Muscle of back (tissue), 13 donors: Measurements from ENCODE around the gene AZGP1. TPM values are rescaled to one million over a fixed set of nuclear protein-coding genes. Genes with fewer than 3 reads are reported as not detected.
"Not testable (repeated sequence)": the region's sequence is repeated elsewhere in the genome, so short reads cannot be mapped to it uniquely, and the experiment has no call there.

ENCODE experiments used
- DNase-seq, 3 donors: peaks; one replicate each; pipeline versions ENCODE4 v3.0.0 to v3.0.0-alpha.2; 2013
- long read RNA-seq, 9 donors: transcript quantifications; one replicate each; lab custom pipeline, GENCODE V29; 2026
- polyA plus RNA-seq, 10 donors: library from polyadenylated mRNA; unstranded; fragments of 120-200 nt; gene quantifications; one replicate each; pipeline ENCODE4 v1.2.1, GENCODE V29; 2013; ENCODE audit not compliant: insufficient read length in 10 of 10

AZGP1 gene
- polyA plus RNA-seq: 1 to 10 TPM in 4 of 10 donors, under 1 TPM in 6; 0.56 to 1.3 (median 0.82) TPM
- long read RNA-seq, donor 1, partial matches to known transcripts: 0 of 1 reads
- long read RNA-seq, donor 1, other reads (novel, unspliced or antisense): 0 of 1 reads
- long read RNA-seq, donor 2: 0 reads
- long read RNA-seq, donor 3: 0 reads
- long read RNA-seq, donor 4: 0 reads
- long read RNA-seq, donor 5, partial matches to known transcripts: 0 of 2 reads
- long read RNA-seq, donor 5, other reads (novel, unspliced or antisense): 0 of 2 reads
- long read RNA-seq, donor 6: 0 reads
- long read RNA-seq, donor 7: 0 reads
- long read RNA-seq, donor 8: 0 reads
- long read RNA-seq, donor 9: 0 reads

- no peak for DNase-seq
These were observed at the start of gene AZGP1 for GRCh38 chr7:99975782-99976521. Gene AZGP1, minus strand, starts transcription at chr7:99976031. Its CDS starts 11 bp downstream, at chr7:99976020.

GRCh38 chr7:100024020-100024619, 48.3 kb upstream of the AZGP1 start:
- DNase-seq: no peak

- no peak for DNase-seq
These were observed 47.7 kb upstream of the AZGP1 start for GRCh38 chr7:100023526-100023925.

GRCh38 chr7:100022621-100023020, 46.8 kb upstream of the AZGP1 start:
- no peak for DNase-seq

GRCh38 chr7:100021297-100021696, 45.5 kb upstream of the AZGP1 start:
- DNase-seq: no peak

GRCh38 chr7:100019908-100020307, 44.1 kb upstream of the AZGP1 start:
- DNase-seq: no peak

GRCh38 chr7:100017875-100018274, 42.0 kb upstream of the AZGP1 start:
- DNase-seq: no peak

- no peak for DNase-seq
These were observed 41.5 kb upstream of the AZGP1 start for GRCh38 chr7:100017300-100017699.

GRCh38 chr7:100016215-100016901, 40.5 kb upstream of the AZGP1 start:
- peak in 1 of 3 donors; percentile 41 for DNase-seq

- DNase-seq: peak; percentile 92 to 96 (median 94)
These were observed 39.7 kb upstream of the AZGP1 start, which contains the start of gene ZKSCAN1 for GRCh38 chr7:100015232-100016214. Gene ZKSCAN1, plus strand, starts transcription at chr7:100015596. Its CDS starts 7,911 bp downstream, at chr7:100023507.

- DNase-seq: no peak
These were observed 37.5 kb upstream of the AZGP1 start for GRCh38 chr7:100013328-100013676.

GRCh38 chr7:100012385-100013327, 36.8 kb upstream of the AZGP1 start:
- not testable (repeated sequence) for DNase-seq

- no peak for DNase-seq
These were observed 35.7 kb upstream of the AZGP1 start for GRCh38 chr7:100011516-100011915.

GRCh38 chr7:100010901-100011300, 35.1 kb upstream of the AZGP1 start:
- no peak for DNase-seq

- DNase-seq: not testable (repeated sequence)
These were observed 34.1 kb upstream of the AZGP1 start for GRCh38 chr7:100009952-100010351.

- no peak for DNase-seq
These were observed 32.7 kb upstream of the AZGP1 start for GRCh38 chr7:100008525-100008924.

GRCh38 chr7:100007887-100008286, 32.1 kb upstream of the AZGP1 start:
- no peak for DNase-seq

GRCh38 chr7:100003711-100004661, 28.2 kb upstream of the AZGP1 start:
- DNase-seq: no peak
